T-helper 1 cell treated with Interleukin-12 subunit alpha and Interleukin-12 subunit beta and Interleukin-4 antibody, amounts not matched to agents 30 ng/mL and 1 ng/mL, for 36 hours (primary cell): ENCODE results near the gene SLC15A5. TPM values are rescaled to one million over a fixed set of nuclear protein-coding genes. Genes with fewer than 3 reads are reported as not detected.

Experiments
- intact Hi-C: fragments of 100-400 bp; cut with micrococcal nuclease; formaldehyde crosslinking; loops from one replicate; pipeline ENCODE4 v1.15.1; 2024
- total RNA-seq: library from RNA; stranded (reverse); gene quantifications from 2 replicates; pipeline ENCODE4 v1.2.3, GENCODE V29; 2022

Gene SLC15A5
- total RNA-seq, 1 donor from 2014 or later: not detected

DNA sequence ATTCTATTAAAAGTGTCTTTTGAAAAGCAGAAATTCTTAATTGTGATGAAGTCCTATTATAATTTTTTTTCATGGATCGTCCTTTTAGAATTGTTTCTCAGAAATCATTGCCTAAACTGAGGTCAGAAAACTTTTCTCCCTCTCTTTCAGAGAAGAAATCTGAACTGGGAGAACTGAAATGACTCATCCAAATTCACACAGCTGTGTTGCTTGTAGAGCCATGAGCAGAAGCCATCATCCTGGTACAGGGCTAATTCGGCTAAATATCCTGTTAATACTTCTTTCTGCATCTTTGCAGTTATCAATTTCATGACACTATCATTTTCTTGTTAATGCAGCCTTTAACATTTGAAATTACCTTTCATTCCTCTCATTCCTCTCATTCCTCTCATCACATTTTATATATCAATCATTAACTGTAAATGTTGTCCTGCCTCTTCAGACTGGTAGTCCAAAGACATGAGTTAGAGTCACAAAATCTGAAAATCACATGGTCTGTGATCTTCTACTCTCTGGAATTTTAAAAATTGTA lies 15.5 kb downstream of the SLC15A5 start:
- intact Hi-C loops: no loop called here

DNA sequence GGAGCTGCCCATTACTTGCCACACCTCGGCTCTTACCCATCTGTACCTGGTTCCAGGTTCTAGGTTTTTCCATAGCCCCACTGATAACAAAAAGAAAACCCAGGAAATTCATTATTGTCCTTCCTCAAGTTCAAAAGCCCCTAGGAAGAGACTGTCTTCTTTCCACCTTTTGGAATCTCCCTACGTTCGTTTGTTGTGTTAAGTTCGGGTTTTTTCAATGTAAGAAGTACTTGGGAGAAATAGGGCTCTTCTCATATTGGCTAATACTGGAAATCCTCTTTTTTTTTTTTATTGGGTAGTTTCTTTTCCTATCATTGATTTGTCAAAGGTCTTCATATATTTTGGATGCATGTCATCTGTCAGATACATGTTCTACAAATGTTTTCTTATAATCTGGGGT lies 17.3 kb downstream of the SLC15A5 start:
- intact Hi-C loops: no loop called here

DNA sequence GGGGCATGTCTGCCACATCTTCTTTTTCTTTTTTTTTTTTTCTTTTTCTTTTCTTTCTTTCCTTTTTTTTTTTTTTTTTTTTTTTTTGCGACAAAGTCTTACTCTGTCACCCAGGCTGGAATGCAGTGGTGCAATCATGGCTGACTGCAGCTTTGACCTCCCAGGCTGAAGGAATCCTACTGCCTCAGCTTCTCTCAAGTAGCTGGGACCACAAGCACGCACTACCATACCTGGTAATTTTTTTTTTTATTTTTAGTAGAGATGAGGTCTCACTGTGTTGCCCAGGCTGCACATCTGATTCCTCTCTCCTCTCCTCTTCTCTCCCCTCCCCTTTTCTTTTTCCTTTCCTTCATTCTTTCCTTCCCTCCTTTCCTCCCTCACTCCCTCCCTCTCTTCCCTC lies 18.5 kb downstream of the SLC15A5 start:
- intact Hi-C loops: no loop called here

DNA sequence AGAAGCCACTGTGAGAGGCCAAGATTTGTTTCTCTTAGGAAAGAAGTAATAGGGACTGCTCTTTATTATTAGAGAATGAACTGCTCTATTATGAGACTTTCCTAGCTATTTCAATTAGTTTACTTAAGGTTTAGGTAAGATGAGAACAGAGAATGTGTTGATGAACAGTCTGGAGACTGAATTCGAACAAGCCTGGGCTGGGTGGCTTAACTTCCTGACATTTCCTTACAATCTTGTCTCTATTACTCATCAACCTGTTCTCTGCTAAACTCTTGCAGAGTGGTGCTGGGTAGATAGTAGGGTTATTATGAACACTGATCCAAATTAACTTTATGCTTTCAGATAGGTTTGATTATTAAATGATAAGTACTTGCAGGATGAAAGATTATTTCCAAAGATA lies 31.2 kb downstream of the SLC15A5 start:
- intact Hi-C loops: no loop called here

DNA sequence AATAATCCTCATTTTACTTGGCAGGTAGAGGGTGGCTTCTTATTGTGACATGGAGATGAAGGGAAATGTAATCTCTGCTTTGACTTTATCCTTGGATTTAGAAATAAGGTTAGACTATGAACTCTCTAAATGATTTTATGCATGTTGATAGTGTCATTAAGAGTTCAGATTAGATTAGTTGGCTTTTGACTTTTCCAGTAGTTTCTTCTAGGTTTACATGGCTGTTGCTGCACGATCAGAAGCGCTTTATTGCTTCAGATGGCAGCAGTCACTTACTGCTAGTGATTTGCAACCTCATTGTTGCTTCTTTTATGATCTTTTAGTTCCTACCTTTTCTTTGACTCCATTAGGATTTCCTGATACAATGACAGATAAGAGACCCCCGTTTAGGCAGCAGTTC lies 32.3 kb downstream of the SLC15A5 start:
- intact Hi-C loops: no loop called here

DNA sequence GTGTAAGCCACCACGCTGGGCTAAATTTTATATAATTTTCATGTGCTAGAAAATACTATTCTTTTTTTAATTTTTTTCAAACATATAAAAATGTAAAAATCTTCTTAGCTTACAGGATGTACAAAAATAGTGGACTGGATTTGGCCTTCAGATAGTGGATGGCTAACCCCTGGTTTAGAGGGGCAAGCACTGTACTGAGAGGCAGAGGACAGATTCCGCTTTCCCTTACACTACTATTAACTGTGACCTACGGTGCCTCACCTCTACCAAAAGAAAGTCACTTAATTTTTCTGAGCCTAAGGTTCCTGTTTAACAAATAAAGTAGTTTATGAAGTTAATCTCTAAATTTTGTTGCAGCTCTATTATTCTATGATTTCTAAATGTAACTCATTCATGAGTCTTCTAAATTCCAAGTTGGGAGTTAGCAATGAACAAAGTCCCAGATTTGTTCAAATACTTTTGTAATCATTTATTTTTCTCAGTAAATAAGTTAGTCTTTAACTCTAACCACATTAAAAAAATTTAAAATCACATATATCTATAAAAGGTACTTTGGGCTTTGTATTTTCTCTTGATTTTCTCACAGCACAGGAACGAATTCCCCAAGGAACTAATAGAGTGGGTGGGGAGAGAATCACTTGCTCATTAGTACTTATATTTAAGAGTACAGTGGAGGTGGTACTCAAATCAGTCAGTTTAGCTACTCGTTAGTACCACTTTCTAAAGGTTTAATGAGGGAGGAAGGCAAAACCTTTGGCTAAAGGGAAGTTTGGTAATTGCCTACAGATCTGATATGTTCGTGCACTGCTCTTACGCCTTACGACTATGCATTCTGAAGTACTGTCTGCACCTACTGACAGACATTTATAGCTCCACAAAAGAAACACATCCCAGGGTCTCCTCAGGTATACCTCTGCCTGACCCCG lies 33.7 kb downstream of the SLC15A5 start:
- intact Hi-C loops: no loop called here

DNA sequence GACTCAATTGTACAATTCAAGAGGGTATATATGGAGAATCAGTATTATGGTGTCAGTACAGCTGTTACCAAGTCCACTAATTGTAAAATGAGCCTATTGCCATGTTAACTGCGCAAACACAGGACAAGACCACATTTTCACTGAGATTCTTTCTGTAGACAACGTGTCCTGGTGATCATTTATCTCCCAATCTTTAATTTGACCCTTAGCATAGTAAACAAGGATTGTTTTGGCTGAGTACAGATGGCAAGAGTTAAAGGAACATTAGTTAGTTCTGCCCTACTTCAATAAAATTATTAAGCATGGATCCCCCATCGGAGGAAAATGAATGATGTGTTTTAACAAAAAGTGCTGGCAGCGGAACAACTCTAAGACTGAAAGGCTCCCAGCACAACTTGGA lies 36.1 kb downstream of the SLC15A5 start:
- intact Hi-C loops: no loop called here

DNA sequence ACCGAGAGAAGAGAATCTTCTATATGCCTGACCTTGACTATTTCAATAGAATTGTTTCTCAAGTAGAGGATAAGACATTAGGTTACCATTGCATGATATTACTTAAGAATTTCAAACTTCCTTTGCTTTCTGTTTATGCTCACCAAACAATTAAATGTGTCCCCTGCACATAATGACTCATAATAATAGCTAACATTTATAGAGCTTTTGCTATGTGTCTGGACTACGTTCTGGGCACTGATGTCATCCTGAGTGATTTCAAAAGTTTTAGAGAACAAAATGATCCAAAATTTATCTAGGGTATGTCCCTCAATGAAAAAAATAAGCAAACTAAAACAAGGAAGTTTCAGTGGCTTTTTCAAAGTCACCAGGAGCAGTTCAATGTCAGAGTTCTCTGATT lies 38.8 kb downstream of the SLC15A5 start:
- intact Hi-C loops: no loop called here

DNA sequence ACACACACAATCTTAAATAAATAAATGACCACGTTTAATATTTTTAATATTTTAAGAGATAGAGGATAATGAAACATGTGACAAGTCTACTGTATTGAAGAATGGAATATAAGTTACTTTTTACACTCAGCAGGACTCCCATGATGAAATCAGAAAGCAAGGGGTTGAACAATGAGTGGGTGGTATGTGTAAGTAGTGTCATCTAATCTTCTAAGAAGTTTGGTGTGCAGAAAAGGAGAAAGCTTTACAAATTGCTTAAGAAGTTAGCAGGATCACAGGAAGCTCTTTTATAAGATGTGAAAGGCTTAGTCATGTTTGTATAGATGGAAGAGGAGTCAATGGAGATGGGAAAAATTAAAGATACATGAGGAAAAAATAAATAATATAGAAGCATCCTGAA lies 47.8 kb downstream of the SLC15A5 start:
- intact Hi-C loops: no loop called here

DNA sequence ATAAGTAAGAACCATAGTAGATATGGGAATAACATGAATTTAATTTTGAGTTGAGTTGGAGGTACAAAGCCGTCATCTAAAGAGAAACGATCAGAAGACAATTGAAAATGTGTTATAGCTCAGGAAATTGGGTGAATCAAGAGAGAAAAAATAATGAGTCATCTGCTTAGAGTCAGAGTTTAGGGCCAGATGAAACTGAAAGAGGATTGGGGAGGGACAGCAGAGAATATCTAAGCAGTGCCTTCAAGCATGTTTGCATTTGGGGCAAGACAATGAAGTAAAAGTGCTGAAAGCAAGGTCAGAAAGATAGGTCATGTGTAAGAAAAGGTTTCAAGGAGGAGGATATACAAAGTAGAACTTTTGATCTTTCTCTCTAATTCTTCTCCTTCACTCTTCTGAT lies 49.4 kb downstream of the SLC15A5 start:
- intact Hi-C loops: no loop called here

DNA sequence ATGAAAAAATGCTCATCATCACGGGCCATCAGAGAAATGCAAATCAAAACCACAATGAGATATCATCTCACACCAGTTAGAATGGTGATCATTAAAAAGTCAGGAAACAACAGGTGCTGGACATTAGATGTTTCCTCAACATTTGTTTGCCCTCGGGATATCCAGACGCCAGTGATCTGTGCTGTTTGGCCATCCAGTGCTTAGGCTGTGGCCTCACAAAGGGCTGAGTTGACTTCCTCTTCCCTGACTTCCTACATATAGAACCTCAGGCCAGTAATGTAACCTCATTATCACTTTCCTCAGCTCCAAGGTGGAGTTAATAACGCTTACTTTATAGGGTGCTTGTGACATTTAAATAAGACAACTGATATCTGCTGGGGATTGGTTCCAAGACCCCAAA lies 51.8 kb downstream of the SLC15A5 start:
- intact Hi-C loops: no loop called here

DNA sequence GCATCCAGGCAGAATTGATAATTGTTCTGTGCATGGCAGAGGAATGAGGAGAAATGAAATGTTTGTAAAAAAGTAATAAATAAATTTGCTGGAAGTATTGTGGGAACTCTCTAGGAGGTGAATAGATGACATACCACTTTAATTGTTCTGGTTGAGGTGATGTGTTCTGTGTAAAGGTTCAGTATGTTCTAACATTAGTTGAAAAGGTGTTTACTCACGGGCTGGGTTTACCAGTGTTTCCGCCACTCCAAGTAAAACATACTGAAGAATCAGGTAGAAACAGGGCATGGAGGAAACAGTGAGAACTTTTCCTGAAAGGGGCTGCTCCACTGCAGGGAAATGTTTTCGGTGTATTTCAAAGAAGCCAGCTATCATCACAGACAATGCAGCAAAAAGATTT lies 53.3 kb downstream of the SLC15A5 start:
- intact Hi-C loops: no loop called here

DNA sequence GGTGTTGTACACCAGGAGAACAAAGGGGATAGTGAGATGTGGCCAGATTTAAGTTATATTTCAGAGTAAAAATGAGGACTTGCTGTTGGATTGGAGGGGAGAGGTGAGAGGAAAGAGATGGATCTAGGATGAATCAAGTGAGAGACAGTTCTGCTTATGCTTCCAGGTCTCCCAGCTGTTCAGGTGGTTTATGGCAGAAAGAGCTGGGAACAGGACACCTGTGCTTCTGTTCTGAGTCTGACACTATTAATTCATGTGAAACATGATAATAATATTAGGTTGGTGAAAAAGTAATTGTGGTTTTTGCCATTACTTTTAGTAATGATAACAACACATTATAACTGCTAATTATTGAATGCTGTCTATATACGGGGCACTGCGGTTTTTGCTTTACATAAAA lies 55.7 kb downstream of the SLC15A5 start:
- intact Hi-C loops: no loop called here

DNA sequence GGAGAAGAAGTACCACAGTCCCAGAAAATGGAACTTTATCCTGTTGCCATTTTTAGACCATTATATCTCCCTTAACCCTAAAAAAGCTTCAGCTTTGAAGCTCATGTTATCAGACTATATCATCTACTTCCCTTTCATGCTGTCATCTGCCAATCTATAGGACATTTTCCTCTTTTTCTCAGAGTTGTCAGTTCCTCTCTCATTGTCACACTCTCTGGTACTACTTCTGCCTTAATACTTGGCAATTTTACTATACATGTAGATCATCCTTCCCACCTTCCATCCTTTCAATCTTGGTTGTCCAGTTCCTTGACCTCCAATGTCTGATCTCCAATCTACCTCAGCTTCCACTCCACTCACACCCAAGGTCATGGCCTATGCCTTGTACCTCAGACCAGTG lies 57.4 kb downstream of the SLC15A5 start:
- intact Hi-C loops: no loop called here

DNA sequence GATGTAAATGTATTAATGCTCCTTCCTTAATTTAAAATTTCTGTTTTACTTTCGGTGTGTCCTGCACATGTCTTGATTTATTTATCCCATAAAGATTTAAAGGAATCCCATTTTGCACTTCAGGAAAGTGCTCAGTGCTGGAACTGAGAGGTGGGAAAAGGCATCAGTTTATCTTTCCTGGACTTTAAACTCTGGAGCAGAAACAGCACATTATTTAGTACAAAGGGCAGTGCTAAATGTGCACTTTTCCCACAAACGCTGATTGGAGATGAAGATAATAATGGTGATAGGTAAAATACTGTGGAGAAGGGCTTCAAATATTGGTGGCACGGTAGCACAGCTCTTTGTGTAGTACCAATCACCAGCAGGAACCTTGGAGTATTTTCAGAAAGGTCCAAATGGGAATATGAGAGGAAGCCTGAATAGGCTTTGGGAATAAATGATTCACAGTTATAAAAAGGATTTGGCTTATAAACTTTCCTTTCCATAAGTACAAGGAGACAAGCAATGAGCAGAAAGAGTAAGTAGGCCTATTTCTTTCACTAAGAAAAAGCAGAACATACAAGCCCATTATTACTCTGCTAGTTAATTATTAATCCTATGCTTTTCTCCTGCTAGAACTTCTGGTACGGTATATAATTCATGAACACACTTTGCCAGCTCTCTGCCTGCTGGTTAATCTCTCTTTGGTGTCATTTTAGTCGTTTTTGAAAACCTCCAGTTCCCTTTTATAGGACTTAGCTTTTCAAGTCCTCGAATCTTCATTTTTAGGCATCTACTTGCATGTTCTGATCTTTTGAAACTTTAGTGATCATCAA lies 58.3 kb downstream of the SLC15A5 start:
- intact Hi-C loops: no loop called here

DNA sequence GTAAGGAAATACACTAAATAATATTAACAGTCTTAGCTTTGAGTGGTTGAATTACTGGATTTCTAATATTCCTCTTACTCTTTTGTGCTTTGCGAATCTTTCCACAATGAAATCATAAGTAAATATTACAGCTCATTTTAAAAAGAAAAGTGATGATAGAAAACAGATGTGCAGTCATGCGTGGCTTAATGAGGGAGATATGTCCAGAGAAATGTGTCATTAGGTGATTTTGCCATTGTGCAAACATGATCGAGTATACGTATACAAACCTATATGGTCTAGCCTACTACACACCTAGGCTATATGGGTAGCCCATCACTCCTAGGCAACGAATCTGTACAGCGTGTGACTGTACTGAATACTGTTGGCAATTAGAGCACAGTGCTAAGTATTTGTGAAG lies 59.3 kb downstream of the SLC15A5 start:
- intact Hi-C loops: no loop called here

DNA sequence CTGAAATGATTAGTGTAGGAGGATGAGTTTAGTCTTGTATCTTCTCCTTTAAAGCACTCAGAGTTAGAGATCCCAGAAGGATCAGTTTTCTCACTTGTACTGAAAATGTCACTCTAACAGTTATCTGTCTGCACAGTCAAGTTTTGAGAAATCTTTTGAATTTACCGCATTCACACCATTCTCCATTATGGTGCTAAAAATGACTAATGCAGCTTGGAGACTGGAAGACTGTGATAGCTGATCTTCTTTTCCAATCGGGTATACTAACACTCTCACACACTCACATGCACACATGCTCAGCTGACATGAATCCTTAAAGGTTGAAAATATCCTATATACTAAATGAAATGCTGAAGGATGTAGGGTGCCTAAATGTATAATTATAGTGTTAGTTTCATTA lies 65.8 kb downstream of the SLC15A5 start:
- intact Hi-C loops: no loop called here

DNA sequence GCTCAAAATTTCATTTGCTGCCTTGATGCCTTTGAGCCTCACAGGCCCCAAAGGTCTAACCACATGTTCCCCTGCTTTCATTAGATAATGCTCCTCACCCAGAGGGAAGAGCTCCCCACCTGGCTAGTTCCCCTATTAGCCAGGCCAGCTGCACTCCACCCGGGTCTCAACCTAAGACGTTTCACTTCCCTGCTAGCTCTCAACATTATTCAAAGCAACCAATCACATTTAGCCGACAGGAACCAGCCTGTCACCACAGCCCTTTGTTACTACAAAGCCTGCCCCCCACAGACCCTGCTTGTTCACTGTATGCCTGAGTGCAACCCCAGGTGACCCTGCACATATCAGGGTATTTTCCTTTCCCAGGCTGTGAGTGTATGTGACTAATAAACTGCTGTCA lies 78.6 kb downstream of the SLC15A5 start:
- intact Hi-C loops: no loop called here

DNA sequence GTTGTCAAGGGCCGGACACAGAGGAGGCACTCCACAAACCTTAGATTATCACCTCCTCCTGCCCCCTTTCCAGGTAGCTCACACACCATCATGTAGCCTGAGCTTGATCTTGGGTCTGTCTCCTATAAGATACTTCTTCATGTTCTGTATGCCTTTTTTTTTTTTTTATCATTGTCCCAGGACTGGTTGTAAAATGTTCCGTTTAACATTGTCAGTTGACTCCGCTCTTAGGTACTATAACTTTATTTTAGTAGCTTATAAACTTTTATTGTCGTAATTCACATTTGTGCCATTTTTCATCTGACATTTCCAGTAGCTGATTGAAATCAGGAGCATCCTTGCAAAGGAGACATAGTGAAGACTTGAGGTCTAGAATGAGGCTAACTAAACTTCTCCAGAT lies 79.9 kb downstream of the SLC15A5 start:
- intact Hi-C loops: no loop called here

DNA sequence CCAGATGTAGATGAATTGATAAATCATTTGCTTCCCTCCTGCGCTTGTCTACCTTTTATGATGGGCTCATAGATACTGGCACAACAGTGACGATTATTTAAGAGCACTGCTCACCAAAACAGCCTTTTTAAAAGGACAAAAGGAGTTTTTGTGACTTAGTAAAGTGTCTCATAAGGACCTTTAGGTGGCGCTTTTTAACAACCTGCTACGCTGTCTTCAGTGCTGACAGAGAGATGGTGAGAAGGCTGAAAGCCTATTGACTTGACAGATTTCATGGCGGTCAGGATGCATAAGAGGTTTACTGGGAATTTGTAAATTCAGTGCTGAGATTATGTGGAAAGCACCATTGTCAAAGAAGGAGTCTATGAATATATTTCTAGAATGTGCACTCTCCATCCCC lies 87.6 kb downstream of the SLC15A5 start:
- intact Hi-C loops: no loop called here

DNA sequence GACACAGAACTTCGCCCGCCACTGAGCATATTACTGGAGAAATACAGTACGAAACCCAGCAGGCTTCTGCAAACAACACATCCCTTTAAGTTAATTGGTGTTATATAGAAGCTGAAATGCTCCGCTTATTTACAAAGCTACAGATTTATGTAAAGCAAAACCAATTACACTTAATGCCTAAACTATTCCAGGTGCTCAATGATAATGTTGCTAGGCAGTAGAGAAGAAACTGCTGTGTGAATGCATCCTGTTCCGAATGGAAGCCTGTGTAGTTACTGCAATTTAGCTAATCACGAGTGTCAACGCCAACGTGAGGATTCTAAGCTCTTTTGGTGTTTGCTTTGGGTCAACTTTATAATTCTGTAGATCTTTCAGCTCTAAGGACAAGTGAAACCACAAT lies 89.8 kb downstream of the SLC15A5 start:
- intact Hi-C loops: no loop called here

DNA sequence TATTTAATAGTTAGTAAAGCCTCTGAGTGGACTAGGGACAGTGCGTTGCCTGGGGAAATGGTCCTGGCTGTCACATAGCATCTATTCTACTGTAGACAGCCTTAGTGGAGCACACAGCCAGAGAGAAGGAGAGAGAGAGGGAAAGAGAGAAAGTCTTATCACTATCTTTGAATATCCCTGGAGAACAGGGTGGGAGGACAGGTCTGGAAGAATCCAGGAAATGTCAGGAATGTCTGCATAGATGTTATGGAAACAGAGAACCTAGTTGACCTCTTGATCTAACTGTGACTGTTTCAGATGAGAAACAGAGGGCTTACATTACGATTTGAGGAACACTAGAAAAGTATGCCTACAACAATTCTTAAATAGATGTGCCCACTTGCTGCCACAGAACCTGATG lies 92.8 kb downstream of the SLC15A5 start:
- intact Hi-C loops: no loop called here
